ENCODE measurements around the gene OR4K17. TPM values are rescaled to one million over a fixed set of nuclear protein-coding genes. Genes with fewer than 3 reads are reported as not detected.
"Not testable (repeated sequence)": the region's sequence is repeated elsewhere in the genome, so short reads cannot be mapped to it uniquely, and the experiment has no call there.

OR4K17 gene
- total RNA-seq, 1 donor from 2014 or later, result not detected

DNA sequence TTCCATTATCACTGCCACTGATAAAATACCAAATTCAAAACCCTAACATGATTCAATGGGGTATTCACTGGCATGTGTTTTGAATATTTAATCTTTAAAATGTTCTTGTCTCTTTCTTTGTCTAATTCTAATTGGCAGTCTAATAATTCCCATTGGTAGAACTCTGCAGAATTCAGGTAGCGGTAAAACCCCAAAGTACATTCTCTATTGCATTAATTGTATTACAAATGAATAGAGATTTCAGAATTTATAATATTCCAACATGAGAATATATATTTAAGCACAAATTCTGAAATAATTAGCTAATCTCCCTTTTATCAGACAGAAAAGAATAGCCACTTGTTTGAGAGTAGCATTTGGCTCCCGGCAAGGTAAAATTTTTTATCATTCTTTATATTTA is 28.0 kb downstream of the OR4K17 start, which contains the start of gene OR4N5:
TSS of gene OR4N5 (plus strand) at position 301 of the 400 bp plus-strand sequence. CDS start 4,916 bp downstream, outside the sequence.
- TF ChIP-seq, protein P1, sequence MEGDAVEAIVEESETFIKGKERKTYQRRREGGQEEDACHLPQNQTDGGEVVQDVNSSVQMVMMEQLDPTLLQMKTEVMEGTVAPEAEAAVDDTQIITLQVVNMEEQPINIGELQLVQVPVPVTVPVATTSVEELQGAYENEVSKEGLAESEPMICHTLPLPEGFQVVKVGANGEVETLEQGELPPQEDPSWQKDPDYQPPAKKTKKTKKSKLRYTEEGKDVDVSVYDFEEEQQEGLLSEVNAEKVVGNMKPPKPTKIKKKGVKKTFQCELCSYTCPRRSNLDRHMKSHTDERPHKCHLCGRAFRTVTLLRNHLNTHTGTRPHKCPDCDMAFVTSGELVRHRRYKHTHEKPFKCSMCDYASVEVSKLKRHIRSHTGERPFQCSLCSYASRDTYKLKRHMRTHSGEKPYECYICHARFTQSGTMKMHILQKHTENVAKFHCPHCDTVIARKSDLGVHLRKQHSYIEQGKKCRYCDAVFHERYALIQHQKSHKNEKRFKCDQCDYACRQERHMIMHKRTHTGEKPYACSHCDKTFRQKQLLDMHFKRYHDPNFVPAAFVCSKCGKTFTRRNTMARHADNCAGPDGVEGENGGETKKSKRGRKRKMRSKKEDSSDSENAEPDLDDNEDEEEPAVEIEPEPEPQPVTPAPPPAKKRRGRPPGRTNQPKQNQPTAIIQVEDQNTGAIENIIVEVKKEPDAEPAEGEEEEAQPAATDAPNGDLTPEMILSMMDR (conservative IDR thresholded peaks at IDR 0.05; ENCODE audit: low read depth, low read length), result no peak
- no peak within 1 kb of the TSS for H3K4me3 ChIP-seq (ENCODE audit: low read depth, low read length)
- no peak for DNase-seq (ENCODE audit: low read depth)

DNA sequence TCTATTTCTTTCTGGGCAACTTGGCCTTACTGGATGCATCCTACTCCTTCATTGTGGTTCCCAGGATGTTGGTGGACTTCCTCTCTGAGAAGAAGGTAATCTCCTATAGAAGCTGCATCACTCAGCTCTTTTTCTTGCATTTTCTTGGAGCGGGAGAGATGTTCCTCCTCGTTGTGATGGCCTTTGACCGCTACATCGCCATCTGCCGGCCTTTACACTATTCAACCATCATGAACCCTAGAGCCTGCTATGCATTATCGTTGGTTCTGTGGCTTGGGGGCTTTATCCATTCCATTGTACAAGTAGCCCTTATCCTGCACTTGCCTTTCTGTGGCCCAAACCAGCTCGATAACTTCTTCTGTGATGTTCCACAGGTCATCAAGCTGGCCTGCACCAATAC is 33.4 kb downstream of the OR4K17 start:
- TF ChIP-seq, protein P1 (conservative IDR thresholded peaks at IDR 0.05; ENCODE audit: low read depth, low read length), result no peak
- no peak for DNase-seq (ENCODE audit: low read depth)
- no peak overlapping the region for H3K4me3 ChIP-seq (ENCODE audit: low read depth, low read length)

DNA sequence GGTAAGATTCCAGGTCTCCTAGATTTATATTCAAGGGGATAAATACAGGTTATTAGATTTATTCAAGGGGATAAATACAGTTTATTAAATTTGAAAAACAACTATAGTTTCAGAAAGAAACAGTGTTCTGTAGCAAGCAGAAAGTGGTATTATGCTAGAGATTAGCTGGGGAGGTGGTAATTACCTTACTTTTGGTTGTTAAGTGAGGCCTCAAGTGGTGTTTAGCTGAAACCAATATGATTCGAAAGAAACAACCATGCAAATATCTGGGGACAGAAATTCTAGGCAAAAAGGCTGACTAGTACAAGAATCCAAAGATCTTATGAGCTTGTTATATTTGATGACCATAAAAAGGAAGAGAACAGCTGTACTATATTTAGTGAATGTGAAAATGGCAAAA is 34.3 kb downstream of the OR4K17 start:
- H3K4me3 ChIP-seq (ENCODE audit: low read depth, low read length), result no peak overlapping the region
- TF ChIP-seq, protein P1 (conservative IDR thresholded peaks at IDR 0.05; ENCODE audit: low read depth, low read length), result no peak
- DNase-seq (ENCODE audit: low read depth), result no peak

DNA sequence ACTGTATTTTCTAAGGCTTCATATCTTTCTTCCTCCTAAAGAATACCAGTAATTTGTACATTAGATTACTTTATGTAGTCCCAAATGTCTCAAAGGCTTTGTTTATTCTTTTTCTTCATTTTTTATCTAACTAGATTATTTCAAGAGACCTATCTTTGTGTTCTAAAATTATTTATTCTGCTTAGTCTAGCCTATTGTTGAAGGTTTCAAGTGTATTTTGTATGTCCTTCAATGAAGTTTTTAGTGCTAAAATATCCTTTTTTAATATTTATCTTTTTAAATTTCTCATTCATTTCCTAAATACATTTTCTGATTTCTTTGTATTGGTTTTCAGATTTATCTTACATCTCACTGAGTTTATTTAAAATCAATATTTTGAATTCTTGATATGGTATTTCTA is 53.9 kb downstream of the OR4K17 start:
- TF ChIP-seq, protein P1 (conservative IDR thresholded peaks at IDR 0.05; ENCODE audit: low read depth, low read length), result no peak
- no peak for DNase-seq (ENCODE audit: low read depth)
- no peak overlapping the region for H3K4me3 ChIP-seq (ENCODE audit: low read depth, low read length)

GRCh38 chr14:20167091-20167490 is 56.6 kb downstream of the OR4K17 start:
- DNase-seq (ENCODE audit: low read depth), result no peak
- H3K4me3 ChIP-seq (ENCODE audit: low read depth, low read length), result no peak overlapping the region
- TF ChIP-seq, protein P1 (conservative IDR thresholded peaks at IDR 0.05; ENCODE audit: low read depth, low read length), result no peak

DNA sequence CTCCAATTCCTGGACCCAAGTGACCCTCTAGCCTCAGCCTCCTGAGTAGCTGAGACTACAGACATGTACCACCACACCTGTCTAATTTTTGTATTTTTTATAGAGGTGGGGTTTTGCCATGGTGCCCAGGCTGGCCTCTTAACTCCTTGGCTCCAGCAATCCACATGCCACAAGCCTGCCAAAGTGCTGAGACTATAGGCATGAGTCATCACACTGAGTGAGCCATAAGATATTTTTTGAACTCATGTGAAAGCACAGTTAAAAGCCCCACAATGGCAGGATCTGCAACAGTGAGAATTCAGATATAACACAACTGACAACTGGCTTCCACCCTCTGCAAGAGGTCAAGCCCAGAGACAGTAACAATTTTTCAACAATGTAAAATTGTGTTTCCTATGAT is 59.3 kb downstream of the OR4K17 start:
- not testable (repeated sequence) for H3K4me3 ChIP-seq (ENCODE audit: low read depth, low read length)
- DNase-seq (ENCODE audit: low read depth), result peak; percentile 2

Other genes starting within 250 kb of the OR4K17 start
- gene OR4K2, start 235.6 kb upstream of the OR4K17 start, total RNA-seq, result not detected in 2 replicates
- gene OR4K5, start 190.1 kb upstream of the OR4K17 start, total RNA-seq, result not detected in 2 replicates
- gene OR4K1, start 179.8 kb upstream of the OR4K17 start, total RNA-seq, result not detected in 2 replicates
- not detected in 2 replicates for gene OR4K15, start 135.1 kb upstream of the OR4K17 start, total RNA-seq
- gene OR4Q2, start 108.6 kb upstream of the OR4K17 start, total RNA-seq, result not detected in 2 replicates
- not detected in 2 replicates for gene OR4K14, start 91.4 kb upstream of the OR4K17 start, total RNA-seq
- not detected in 2 replicates for gene OR4K13, start 74.7 kb upstream of the OR4K17 start, total RNA-seq
- not detected in 2 replicates for gene OR4L1, start 50.7 kb upstream of the OR4K17 start, total RNA-seq
- not detected in 2 replicates for gene OR4N5, start 28.1 kb downstream of the OR4K17 start, total RNA-seq
- gene OR11G2, start 80.2 kb downstream of the OR4K17 start, total RNA-seq, result not detected in 2 replicates
- gene OR11H6, start 113.0 kb downstream of the OR4K17 start, total RNA-seq, result not detected in 2 replicates
- gene OR11H7, start 118.2 kb downstream of the OR4K17 start, total RNA-seq, result not detected in 2 replicates
- not detected in 2 replicates for gene OR11H4, start 128.5 kb downstream of the OR4K17 start, total RNA-seq
- 4.0 and 10.2 TPM in 2 replicates for gene TTC5, start 195.2 kb downstream of the OR4K17 start, total RNA-seq
- 54.8 and 68.8 TPM in 2 replicates for gene CCNB1IP1, start 222.5 kb downstream of the OR4K17 start, total RNA-seq
- 23.1 and 26.1 TPM in 2 replicates for gene PARP2, start 232.9 kb downstream of the OR4K17 start, total RNA-seq